ENCODE data around the gene PRLHR. TPM values are rescaled to one million over a fixed set of nuclear protein-coding genes. Genes with fewer than 3 reads are reported as not detected.

The PRLHR gene
- total RNA-seq, 1 experiment from 2014 or later, result not detected

DNA sequence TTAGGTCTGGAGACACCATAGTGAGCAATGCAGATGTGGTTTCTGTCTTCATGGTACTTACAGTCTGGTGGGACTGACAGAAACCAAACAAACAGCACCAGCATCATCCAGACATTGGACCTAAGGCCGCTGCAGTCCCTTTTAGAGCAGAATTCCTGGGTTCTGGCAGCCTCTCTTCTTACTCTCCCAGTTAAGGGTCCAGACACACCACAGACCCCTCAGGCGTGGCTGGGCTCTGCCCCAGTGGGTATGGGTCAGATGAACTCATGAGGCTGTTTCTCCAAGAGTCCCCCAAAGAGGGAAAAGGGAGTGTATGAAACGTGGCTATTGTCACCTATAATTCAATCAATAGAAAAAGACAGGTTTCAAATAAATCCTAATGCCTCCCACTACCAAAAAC is 31.3 kb downstream of the PRLHR start:
- ChIA-PET CTCF (interaction anchor here (0.7 kb wide), 1 partner anchor 115 kb away, joined by 3 read pairs; no protein-coding TSS in a partner anchor), POLR2A (ENCODE audit: unreplicated experiment) (no interaction called here)
- Histone ChIP-seq H3F3A (ENCODE audit: low read length, unreplicated experiment) (no peaks in the 10 kb centered on the region), H3K4me3 (ENCODE audit: low read length) (no peak overlapping the region), H3K9ac (ENCODE audit: low read length) (no peak overlapping the region), H4K20me1 (ENCODE audit: low read length) (no peaks in the 10 kb centered on the region), H3K9me2 (replicated peaks; ENCODE audit: low read length) (no peaks in the 10 kb centered on the region), H3K27me3 (ENCODE audit: low read length) (no peaks in the 10 kb centered on the region), H3K9me3 (ENCODE audit: low read length) (no peaks in the 10 kb centered on the region), H3K27ac (ENCODE audit: low read length) (no peak overlapping the region), H3K4me1 (ENCODE audit: insufficient read depth, low read length) (no peaks in the 10 kb centered on the region), H2AFZ (ENCODE audit: low read length) (no peak overlapping the region), H3K36me3 (ENCODE audit: low read depth, low read length) (no peaks in the 10 kb centered on the region), H3K79me2 (ENCODE audit: low read length) (no peaks in the 10 kb centered on the region), H3K4me2 (ENCODE audit: low read length) (no peak overlapping the region)
- ATAC-seq, result no peak
- TF ChIP-seq CTCF (conservative IDR thresholded peaks at IDR 0.05; ENCODE audit: low read depth, low read length), result no peak
- TF ChIP-seq EZH2phosphoT487 (IDR thresholded peaks at IDR 0.05; ENCODE audit: borderline replicate concordance, low read length), result no peak
- BruUV-seq (replicated peaks), result no TSS peak
- intact Hi-C loops (cut with micrococcal nuclease), result no loop called here
- no peak for DNase-seq

GRCh38 chr10:118563373-118563890 is 32.0 kb downstream of the PRLHR start:
- TF ChIP-seq CTCF (conservative IDR thresholded peaks at IDR 0.05; ENCODE audit: low read depth, low read length) (no peak), EZH2phosphoT487 (IDR thresholded peaks at IDR 0.05; ENCODE audit: borderline replicate concordance, low read length) (no peak), EZH2 (IDR thresholded peaks at IDR 0.05; ENCODE audit: low read length, unreplicated experiment) (no peak)
- DNase-seq (no peak), ATAC-seq (no peak)
- Histone ChIP-seq H4K20me1 (ENCODE audit: low read length) (no peaks in the 10 kb centered on the region), H3K4me3 (ENCODE audit: low read length) (no peak overlapping the region), H3K4me2 (ENCODE audit: low read length) (no peak overlapping the region), H3K36me3 (ENCODE audit: low read depth, low read length) (no peaks in the 10 kb centered on the region), H3K4me1 (ENCODE audit: insufficient read depth, low read length) (no peaks in the 10 kb centered on the region), H2AFZ (ENCODE audit: low read length) (no peak overlapping the region), H3K27ac (ENCODE audit: low read length) (no peak overlapping the region), H3K9me2 (replicated peaks; ENCODE audit: low read length) (no peaks in the 10 kb centered on the region), H3K27me3 (ENCODE audit: low read length) (no peaks in the 10 kb centered on the region), H3K9ac (ENCODE audit: low read length) (no peak overlapping the region), H3K79me2 (ENCODE audit: low read length) (no peaks in the 10 kb centered on the region), H3F3A (ENCODE audit: low read length, unreplicated experiment) (no peaks in the 10 kb centered on the region), H3K9me3 (ENCODE audit: low read length) (no peaks in the 10 kb centered on the region)
- no TSS peak for BruUV-seq (replicated peaks)
- CTCF ChIA-PET, result no interaction called here
- intact Hi-C loops (cut with micrococcal nuclease), result no loop called here
- POLR2A ChIA-PET (ENCODE audit: unreplicated experiment), result no interaction called here

GRCh38 chr10:118562851-118563250 is 32.6 kb downstream of the PRLHR start:
- H3K27ac ChIP-seq (ENCODE audit: low read length), result no peak overlapping the region
- no peak for ATAC-seq
- H3K9ac ChIP-seq (ENCODE audit: low read length), result no peak overlapping the region
- H3K36me3 ChIP-seq (ENCODE audit: low read depth, low read length), result no peaks in the 10 kb centered on the region
- ChIA-PET POLR2A (ENCODE audit: unreplicated experiment) (no interaction called here), CTCF (no interaction called here)
- DNase-seq, result no peak
- no TSS peak for BruUV-seq (replicated peaks)
- no peaks in the 10 kb centered on the region for H3K4me1 ChIP-seq (ENCODE audit: insufficient read depth, low read length)
- H3K27me3 ChIP-seq (ENCODE audit: low read length), result no peaks in the 10 kb centered on the region
- no peak overlapping the region for H2AFZ ChIP-seq (ENCODE audit: low read length)
- H3K9me3 ChIP-seq (ENCODE audit: low read length), result no peaks in the 10 kb centered on the region
- TF ChIP-seq EZH2 (IDR thresholded peaks at IDR 0.05; ENCODE audit: low read length, unreplicated experiment) (no peak), CTCF (conservative IDR thresholded peaks at IDR 0.05; ENCODE audit: low read depth, low read length) (no peak), EZH2phosphoT487 (IDR thresholded peaks at IDR 0.05; ENCODE audit: borderline replicate concordance, low read length) (no peak)
- no peaks in the 10 kb centered on the region for H3K79me2 ChIP-seq (ENCODE audit: low read length)
- H3K4me3 ChIP-seq (ENCODE audit: low read length), result no peak overlapping the region
- H4K20me1 ChIP-seq (ENCODE audit: low read length), result no peaks in the 10 kb centered on the region
- no peak overlapping the region for H3K4me2 ChIP-seq (ENCODE audit: low read length)
- intact Hi-C loops (cut with micrococcal nuclease), result no loop called here
- H3F3A ChIP-seq (ENCODE audit: low read length, unreplicated experiment), result no peaks in the 10 kb centered on the region
- no peaks in the 10 kb centered on the region for H3K9me2 ChIP-seq (replicated peaks; ENCODE audit: low read length)

Data from PC-3 (cell line).